HG03521 (cell line): ENCODE data around the gene KCNN2.

Experiments
- ATAC-seq: cut with Tn5 transposase; IDR thresholded peaks from one replicate; pipeline ENCODE4 v1.9.1; 2021; ENCODE audit warnings: mild to moderate bottlenecking, moderate library complexity; ENCODE audit not compliant: unreplicated experiment

The KCNN2 gene

GRCh38 chr5:114477816-114478334 is 116.0 kb downstream of the KCNN2 start:
- ATAC-seq: no peak

GRCh38 chr5:114500756-114501155 is 138.9 kb downstream of the KCNN2 start:
- ATAC-seq: no peak

GRCh38 chr5:114504560-114504959 is 142.7 kb downstream of the KCNN2 start:
- ATAC-seq: no peak

GRCh38 chr5:114524221-114524620 is 162.4 kb downstream of the KCNN2 start:
- ATAC-seq: no peak

GRCh38 chr5:114544561-114544960 is 182.7 kb downstream of the KCNN2 start:
- no peak for ATAC-seq
